Neuronal stem cell (in vitro differentiated cells): ENCODE data around the gene RNF166.

Experiments used
- DNase-seq: peaks from one replicate; pipeline ENCODE4 v3.0.0-alpha.2; 2013; ENCODE audit warnings: low spot score
- H2AFZ ChIP-seq: one replicate; pipeline ENCODE4 v1.6.1; 2013; ENCODE audit warnings: mild to moderate bottlenecking, low read length, inconsistent platforms
- H2AK5ac ChIP-seq: 2 replicates; pipeline ENCODE4 v1.6.1; 2013; ENCODE audit warnings: low read depth, mild to moderate bottlenecking, inconsistent platforms, low read length, moderate library complexity, mixed read lengths
- H2BK120ac ChIP-seq: 2 replicates; pipeline ENCODE4 v1.6.1; 2013; ENCODE audit warnings: low read depth, mild to moderate bottlenecking, inconsistent platforms, low read length, moderate library complexity, mixed read lengths
- H2BK12ac ChIP-seq: one replicate; pipeline ENCODE4 v1.6.1; 2013; ENCODE audit warnings: low read length, inconsistent platforms
- H2BK15ac ChIP-seq: 2 replicates; pipeline ENCODE4 v1.6.1; 2013; ENCODE audit warnings: mild to moderate bottlenecking, low read length, inconsistent platforms, mixed read lengths
- H2BK5ac ChIP-seq: one replicate; pipeline ENCODE4 v1.6.1; 2013; ENCODE audit warnings: inconsistent platforms, mild to moderate bottlenecking, low read length, moderate library complexity
- H3K14ac ChIP-seq: one replicate; pipeline ENCODE4 v1.6.1; 2013; ENCODE audit warnings: low read length, inconsistent platforms
- H3K18ac ChIP-seq: 2 replicates; pipeline ENCODE4 v1.6.1; 2013; ENCODE audit warnings: low read length, inconsistent platforms
- H3K23ac ChIP-seq: 2 replicates; pipeline ENCODE4 v1.6.1; 2013; ENCODE audit warnings: low read depth, mild to moderate bottlenecking, mixed read lengths, low read length, inconsistent platforms; ENCODE audit not compliant: poor library complexity
- H3K27ac ChIP-seq: replicated peaks from 3 replicates; pipeline ENCODE4 v1.5.1; 2013; ENCODE audit warnings: low read length, inconsistent platforms
- H3K27me3 ChIP-seq, 3 experiments: 2 replicates each; pipeline ENCODE4 v1.6.1; 2013; ENCODE audit warnings: low read length in 3 of 3, mild to moderate bottlenecking in 2 of 3, inconsistent platforms in 1 of 3, low read depth in 1 of 3, mixed read lengths in 1 of 3, moderate library complexity in 1 of 3; ENCODE audit not compliant: control insufficient read depth in 3 of 3, insufficient read depth in 3 of 3
- H3K36me3 ChIP-seq, 2 donors: replicated peaks in 1 of 2; 2 replicates each; pipeline ENCODE4 v1.6.1; 2013; ENCODE audit warnings: low read length in 2 of 2; ENCODE audit not compliant: control insufficient read depth in 2 of 2, insufficient read depth in 2 of 2
- H3K4ac ChIP-seq: 2 replicates; pipeline ENCODE4 v1.6.1; 2013; ENCODE audit warnings: inconsistent platforms, mild to moderate bottlenecking, low read length, moderate library complexity
- H3K4me1 ChIP-seq, 2 donors: 1 replicate in 1 of 2; 2 replicates in 1 of 2; pipeline ENCODE4 v1.6.1; 2013; ENCODE audit warnings: low read length in 2 of 2, low read depth in 1 of 2; ENCODE audit not compliant: control insufficient read depth in 2 of 2, insufficient read depth in 1 of 2
- H3K4me2 ChIP-seq: one replicate; pipeline ENCODE4 v1.6.1; 2013; ENCODE audit warnings: mild to moderate bottlenecking, low read length, inconsistent platforms; ENCODE audit not compliant: insufficient read depth, poor library complexity, severe bottlenecking
- H3K4me3 ChIP-seq, 2 donors: 2 replicates each; pipeline ENCODE4 v1.5.1; 2013; ENCODE audit warnings: low read length in 2 of 2, mild to moderate bottlenecking in 2 of 2, inconsistent platforms in 1 of 2, moderate library complexity in 1 of 2
- H3K79me1 ChIP-seq: one replicate; pipeline ENCODE4 v1.6.1; 2013; ENCODE audit warnings: low read depth, mild to moderate bottlenecking, inconsistent platforms, low read length, moderate library complexity
- H3K9ac ChIP-seq: one replicate; pipeline ENCODE4 v1.6.1; 2013; ENCODE audit warnings: mild to moderate bottlenecking, low read depth, low read length, inconsistent platforms; ENCODE audit not compliant: poor library complexity
- H3K9me3 ChIP-seq, 2 donors: replicated peaks in 1 of 2; 2 replicates each; pipeline versions ENCODE3 to v1.6.1; 2013; ENCODE audit warnings: low read length in 2 of 2, mild to moderate bottlenecking in 2 of 2, inconsistent platforms in 1 of 2, low read depth in 1 of 2, mixed read lengths in 1 of 2, moderate library complexity in 1 of 2; ENCODE audit not compliant: control insufficient read depth in 2 of 2, insufficient read depth in 1 of 2
- H4K8ac ChIP-seq: one replicate; pipeline ENCODE4 v1.6.1; 2013; ENCODE audit warnings: low read depth, mild to moderate bottlenecking, inconsistent platforms, low read length, moderate library complexity
- H4K91ac ChIP-seq: one replicate; pipeline ENCODE4 v1.6.1; 2013; ENCODE audit warnings: low read length, low read depth, mild to moderate bottlenecking, inconsistent platforms; ENCODE audit not compliant: poor library complexity
- WGBS, 2 donors: extraction: QIAGEN DNeasy Blood & Tissue Kit; methylation state at CpG; one replicate each; pipeline ENCODE4 v1.1.7; 2013; ENCODE audit warnings: missing lambda C conversion rate in 2 of 2, mixed read lengths in 1 of 2; ENCODE audit not compliant: insufficient read length in 2 of 2, insufficient replicate concordance in 1 of 2; ENCODE audit errors: extremely low coverage in 2 of 2; 5-methylcytosine and 5-hydroxymethylcytosine counted together

The RNF166 gene

GRCh38 chr16:88649924-88650748 lies 56.1 kb downstream of the RNF166 start:
- H3K27me3 ChIP-seq, result no peaks in the 10 kb centered on the region
- H2AK5ac ChIP-seq, result peak overlapping the region; percentile 90
- H4K91ac ChIP-seq, result no peak overlapping the region
- peak overlapping the region; percentile 96 for H3K14ac ChIP-seq
- peak overlapping the region; percentile 75 for H2BK5ac ChIP-seq
- peak overlapping the region; percentile 98 for H3K18ac ChIP-seq
- peak overlapping the region; percentile 99 for H3K9ac ChIP-seq
- no peak overlapping the region for H3K27ac ChIP-seq
- H2BK15ac ChIP-seq, result peak overlapping the region; percentile 89
- peaks cover 21 to 42% of the 10 kb centered on the region in 2 donors for H3K36me3 ChIP-seq
- H3K9me3 ChIP-seq, result no peaks in the 10 kb centered on the region
- no peak overlapping the region for H4K8ac ChIP-seq
- no CpG with 5 or more reads among the region's 37 CpGs for WGBS, 2 donors
- H3K4ac ChIP-seq, result peak overlapping the region; percentile 53
- H2BK120ac ChIP-seq, result peak overlapping the region; percentile 72
- H3K4me2 ChIP-seq, result peak overlapping the region; percentile 98
- peak overlapping the region; percentile 41 for H2BK12ac ChIP-seq
- H3K79me1 ChIP-seq, result peaks cover 18% of the 10 kb centered on the region
- no peak for DNase-seq
- H3K4me3 ChIP-seq, result peak overlapping the region; percentile 47 to 92
- H2AFZ ChIP-seq, result peak overlapping the region; percentile 68
- H3K4me1 ChIP-seq, result peaks cover 16 to 21% of the 10 kb centered on the region in 2 donors
- peak overlapping the region; percentile 99 for H3K23ac ChIP-seq

- Histone ChIP-seq H3K18ac (peak overlapping the region; percentile 76), H3K23ac (peak overlapping the region; percentile 91), H3K79me1 (peaks cover 15% of the 10 kb centered on the region), H4K91ac (no peak overlapping the region), H2AFZ (no peak overlapping the region), H2BK5ac (no peak overlapping the region), H2BK12ac (no peak overlapping the region), H2BK15ac (peak overlapping the region; percentile 89), H3K4me3 (no peak overlapping the region), H4K8ac (no peak overlapping the region), H2AK5ac (peak overlapping the region; percentile 90), H3K4me2 (peak overlapping the region; percentile 98), H3K36me3 (peaks cover 14 to 34% of the 10 kb centered on the region in 2 donors), H3K9ac (peak overlapping the region; percentile 99), H3K27ac (no peak overlapping the region), H3K27me3 (no peaks in the 10 kb centered on the region), H3K14ac (peak overlapping the region; percentile 2), H3K4me1 (peaks cover 16 to 25% of the 10 kb centered on the region in 2 donors), H2BK120ac (no peak overlapping the region), H3K4ac (no peak overlapping the region), H3K9me3 (no peaks in the 10 kb centered on the region)
- WGBS, 2 donors, result no CpG with 5 or more reads among the region's 20 CpGs
- DNase-seq, result no peak
Measured at GRCh38 chr16:88649195-88649923, 56.8 kb downstream of the RNF166 start.

- H4K91ac ChIP-seq, result peak overlapping the region; percentile 53
- H3K18ac ChIP-seq, result peak overlapping the region; percentile 3
- H3K79me1 ChIP-seq, result peaks cover 15% of the 10 kb centered on the region
- H3K14ac ChIP-seq, result peak overlapping the region; percentile 38
- H2BK5ac ChIP-seq, result no peak overlapping the region
- H2BK120ac ChIP-seq, result no peak overlapping the region
- WGBS, 2 donors, result no CpG with 5 or more reads among the region's 22 CpGs
- DNase-seq, result no peak
- no peak overlapping the region for H3K4me3 ChIP-seq
- no peak overlapping the region for H3K4me2 ChIP-seq
- peaks cover 2 to 15% of the 10 kb centered on the region in 2 donors for H3K36me3 ChIP-seq
- no peak overlapping the region for H3K27ac ChIP-seq
- H3K9me3 ChIP-seq, result no peaks in the 10 kb centered on the region
- no peak overlapping the region for H2BK15ac ChIP-seq
- H2AFZ ChIP-seq, result no peak overlapping the region
- peaks cover 16 to 25% of the 10 kb centered on the region in 2 donors for H3K4me1 ChIP-seq
- peak overlapping the region; percentile 24 for H2AK5ac ChIP-seq
- no peak overlapping the region for H2BK12ac ChIP-seq
- peak overlapping the region; percentile 11 for H3K23ac ChIP-seq
- no peak overlapping the region for H3K4ac ChIP-seq
- peak overlapping the region; percentile 24 for H3K9ac ChIP-seq
- no peak overlapping the region for H4K8ac ChIP-seq
- no peaks in the 10 kb centered on the region for H3K27me3 ChIP-seq
Measured at GRCh38 chr16:88647178-88648070, 58.8 kb downstream of the RNF166 start.
